Activated CD8-positive, alpha-beta memory T cell treated with anti-CD3 and anti-CD28 coated beads, Interleukin-2, amount 50 U/mL, for 1 hour (primary cell): Measurements from ENCODE around the gene RSPH6A.

Experiments used
- DNase-seq: peaks from one replicate; pipeline ENCODE4 v3.0.0-alpha.2; 2020; ENCODE audit errors: extremely low read depth

Gene RSPH6A

GRCh38 chr19:45814851-45815480 is at the start of gene RSPH6A:
RSPH6A (minus strand) TSS chr19:45815308; CDS start chr19:45815176, 132 bp downstream.
- no peak for DNase-seq

GRCh38 chr19:45864629-45865082 is 49.5 kb upstream of the RSPH6A start:
- no peak for DNase-seq

- DNase-seq, result no peak
These were observed 48.9 kb upstream of the RSPH6A start, which contains the start of gene FOXA3 for GRCh38 chr19:45863840-45864628. FOXA3 (plus strand) TSS chr19:45864326; CDS start chr19:45864457, 131 bp downstream.

- no peak for DNase-seq
These were observed 48.3 kb upstream of the RSPH6A start for GRCh38 chr19:45863335-45863839.

- DNase-seq, result peak; percentile 96
These were observed 47.6 kb upstream of the RSPH6A start, which contains the start of gene SYMPK for GRCh38 chr19:45862564-45863334. SYMPK (minus strand) TSS chr19:45863147; CDS start chr19:45854495, 8,652 bp downstream.

GRCh38 chr19:45862271-45862563 is 47.1 kb upstream of the RSPH6A start:
- no peak for DNase-seq

- DNase-seq, result no peak
These were observed 45.5 kb upstream of the RSPH6A start for GRCh38 chr19:45860359-45861259.

GRCh38 chr19:45854167-45854778 is 39.2 kb upstream of the RSPH6A start:
- no peak for DNase-seq

GRCh38 chr19:45852983-45853382 is 37.9 kb upstream of the RSPH6A start:
- no peak for DNase-seq

GRCh38 chr19:45852145-45852750 is 37.1 kb upstream of the RSPH6A start:
- no peak for DNase-seq

GRCh38 chr19:45848922-45849321 is 33.8 kb upstream of the RSPH6A start:
- no peak for DNase-seq

- no peak for DNase-seq
These were observed 32.6 kb upstream of the RSPH6A start for GRCh38 chr19:45847663-45848062.

GRCh38 chr19:45842198-45842597 is 27.1 kb upstream of the RSPH6A start:
- DNase-seq, result no peak

- DNase-seq, result no peak
These were observed 19.9 kb upstream of the RSPH6A start for GRCh38 chr19:45834970-45835369.

- no peak for DNase-seq
These were observed 13.8 kb upstream of the RSPH6A start for GRCh38 chr19:45828945-45829344.

- DNase-seq, result no peak
These were observed 13.4 kb upstream of the RSPH6A start for GRCh38 chr19:45828523-45828922.

- DNase-seq, result no peak
These were observed 12.5 kb upstream of the RSPH6A start for GRCh38 chr19:45827459-45828093.

GRCh38 chr19:45826934-45827333 is 11.8 kb upstream of the RSPH6A start:
- no peak for DNase-seq
